Stimulated activated CD8-positive, alpha-beta memory T cell treated with anti-CD3 and anti-CD28 coated beads, Interleukin-12 subunit alpha, Interleukin-12 subunit beta, amount 100 ng/mL, for 24 hours (primary cell): ENCODE results near the gene GNAI2.
"Not testable (repeated sequence)": the region's sequence is repeated elsewhere in the genome, so short reads cannot be mapped to it uniquely, and the experiment has no call there.

Source experiments
- DNase-seq: peaks from one replicate; pipeline ENCODE4 v3.0.0-alpha.2; 2020; ENCODE audit errors: extremely low read depth

GNAI2 gene

DNA sequence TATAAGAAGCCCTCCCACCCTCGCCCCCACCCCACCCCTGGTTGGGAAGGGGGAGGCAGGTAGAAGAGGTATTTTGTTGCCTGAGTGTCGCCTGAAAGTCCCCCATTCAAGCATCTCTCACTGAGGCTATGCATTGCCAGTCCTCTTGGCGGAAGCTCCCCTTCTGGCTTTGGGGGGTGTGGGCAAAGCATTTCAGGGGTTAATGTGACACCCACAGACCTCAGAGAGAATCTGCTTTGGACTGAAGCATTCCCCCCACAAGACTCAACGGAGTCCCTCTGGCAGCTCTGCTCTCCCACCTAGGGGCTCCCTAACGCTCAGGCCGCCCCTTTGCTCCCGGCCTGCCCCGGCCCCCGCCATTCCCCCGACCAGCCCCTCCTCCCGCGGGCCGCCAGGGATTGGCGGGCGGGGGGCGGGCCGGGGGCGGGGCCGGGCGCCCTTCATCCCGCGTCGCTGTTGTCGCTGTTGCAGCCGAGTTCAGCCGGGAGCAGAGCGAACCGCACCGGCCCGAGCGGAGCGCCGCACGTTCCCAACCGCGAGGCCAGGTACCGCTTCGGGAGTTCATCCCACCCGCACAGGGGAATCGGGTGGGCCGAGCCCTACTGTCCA lies 31.1 kb upstream of the GNAI2 start, which contains the start of gene SLC38A3:
TSS of gene SLC38A3 (plus strand) at position 468 of the 609 bp plus-strand sequence. CDS start 8,929 bp downstream, outside the sequence.
- no peak for DNase-seq

DNA sequence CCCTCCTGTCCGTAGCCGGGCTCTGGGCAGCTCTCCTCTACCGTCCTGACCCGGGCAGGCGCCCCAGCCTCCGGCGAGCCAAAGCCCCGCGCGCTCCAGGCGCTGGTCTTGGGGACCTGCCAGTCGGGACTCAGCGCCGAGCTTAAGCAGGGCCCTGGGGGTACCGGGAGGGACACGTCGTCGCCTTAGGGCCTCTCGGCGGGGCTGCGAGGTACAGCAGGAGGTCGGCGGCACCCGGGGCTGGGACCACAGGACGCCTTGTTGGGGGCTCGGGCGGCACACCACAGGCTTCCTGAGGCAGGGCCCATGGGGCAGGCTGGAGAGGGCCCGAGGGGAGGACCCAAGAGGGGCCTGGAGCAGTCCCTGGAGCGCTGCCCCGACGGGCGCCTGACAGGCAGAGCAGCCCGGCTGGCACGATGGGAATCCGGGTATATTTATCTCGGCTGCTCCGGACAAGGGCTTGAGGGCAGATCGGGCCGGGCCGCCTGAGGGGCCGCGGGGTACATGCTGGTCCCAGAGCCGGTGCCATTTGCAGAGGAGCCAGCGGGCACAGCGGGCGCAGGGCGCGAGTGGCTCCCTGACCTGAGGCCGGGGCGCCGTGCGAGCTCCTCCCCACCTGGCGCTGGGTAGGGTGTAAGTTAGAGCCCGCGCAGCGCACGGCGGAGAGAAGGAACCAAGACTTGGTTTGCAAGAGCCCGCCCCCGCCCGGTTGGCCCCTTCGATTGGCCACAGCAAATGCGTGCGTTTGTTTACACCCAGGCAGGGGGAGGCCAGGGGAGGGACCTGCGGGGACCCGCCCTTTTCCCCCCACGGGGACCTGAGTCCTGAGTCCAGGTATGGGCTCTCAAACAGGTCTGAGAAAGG lies 30.4 kb upstream of the GNAI2 start:
- DNase-seq: no peak

DNA sequence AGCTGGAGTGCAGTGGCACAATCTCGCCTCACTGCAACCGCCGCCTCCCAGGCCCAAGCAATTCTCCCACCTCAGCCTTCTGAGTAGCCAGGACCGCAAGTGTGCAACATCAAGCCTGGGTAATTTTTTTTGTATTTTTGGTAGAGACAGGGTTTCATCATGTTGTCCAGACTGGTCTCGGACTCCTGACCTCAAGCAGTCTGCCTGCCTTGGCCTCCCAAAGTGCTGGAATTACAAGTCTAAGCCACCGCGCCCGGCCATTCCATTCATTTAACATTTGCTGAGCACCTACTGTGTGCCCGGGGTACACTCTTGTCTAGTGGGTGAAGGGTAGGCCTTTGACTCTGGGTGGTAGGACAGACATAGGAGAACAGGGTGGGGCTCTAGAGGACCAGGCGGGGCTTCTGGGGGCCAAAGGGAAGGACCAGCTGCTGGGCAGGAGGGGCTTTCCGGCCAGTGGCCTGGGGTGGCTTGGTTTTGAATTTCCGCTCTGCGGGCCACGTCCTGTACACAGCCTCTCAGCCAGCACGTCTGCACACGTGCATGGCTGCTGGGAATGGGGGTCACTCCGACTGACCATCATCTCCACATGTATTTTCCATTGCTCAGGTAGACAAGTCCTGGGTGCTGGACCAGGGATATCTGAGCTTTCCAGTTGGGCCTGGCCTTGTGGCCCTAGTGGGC lies 28.5 kb upstream of the GNAI2 start:
- DNase-seq: no peak

DNA sequence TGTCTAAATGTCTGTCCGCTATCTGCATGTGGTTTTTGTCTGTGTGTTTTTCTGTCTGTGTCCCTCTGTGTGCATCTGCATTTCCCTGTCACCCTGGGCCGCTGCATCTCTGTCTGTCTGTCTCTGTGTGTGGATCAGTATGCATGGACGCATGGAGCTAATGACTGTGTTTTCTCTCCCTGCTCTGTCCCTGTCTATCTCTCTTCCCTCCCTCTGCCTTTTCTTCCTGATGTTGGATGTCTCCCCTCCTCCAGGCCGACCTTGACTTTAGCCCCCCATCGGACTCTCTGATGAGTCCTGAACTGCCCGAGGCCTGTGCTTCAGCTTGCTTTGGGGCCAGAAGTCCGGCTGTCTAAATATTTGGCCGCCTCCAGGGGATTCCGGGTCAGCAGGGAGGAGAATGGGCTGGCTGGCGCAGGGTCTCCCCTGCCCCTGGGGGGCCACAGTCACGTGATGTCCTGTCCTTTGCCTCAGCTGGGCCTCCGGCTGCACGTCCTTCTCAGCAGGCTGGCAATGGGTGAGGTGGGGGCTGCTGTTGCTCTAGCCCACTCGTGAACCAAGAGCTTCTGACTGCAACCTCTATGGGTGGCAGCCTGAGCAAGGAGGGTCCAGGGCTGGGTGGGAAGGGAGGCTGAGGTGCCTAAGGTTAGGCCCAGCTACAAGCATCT lies 27.2 kb upstream of the GNAI2 start:
- DNase-seq: no peak

DNA sequence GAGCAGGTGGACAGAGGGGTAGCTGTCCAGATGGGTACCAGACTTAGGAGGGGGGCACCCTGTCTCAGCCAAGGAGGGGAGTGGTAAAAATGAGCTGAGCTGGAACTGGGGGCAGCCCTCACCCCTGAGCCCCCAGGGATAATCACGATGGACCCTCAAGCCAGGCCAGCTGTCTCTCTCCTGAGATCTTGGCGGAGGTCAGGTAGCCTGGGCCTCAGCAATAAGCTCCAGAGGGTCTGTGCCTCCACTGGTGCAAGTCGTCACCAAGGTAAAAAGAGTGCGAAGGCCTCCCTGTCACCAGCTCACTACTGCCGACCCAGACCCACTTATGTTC lies 25.9 kb upstream of the GNAI2 start:
- DNase-seq: no peak

DNA sequence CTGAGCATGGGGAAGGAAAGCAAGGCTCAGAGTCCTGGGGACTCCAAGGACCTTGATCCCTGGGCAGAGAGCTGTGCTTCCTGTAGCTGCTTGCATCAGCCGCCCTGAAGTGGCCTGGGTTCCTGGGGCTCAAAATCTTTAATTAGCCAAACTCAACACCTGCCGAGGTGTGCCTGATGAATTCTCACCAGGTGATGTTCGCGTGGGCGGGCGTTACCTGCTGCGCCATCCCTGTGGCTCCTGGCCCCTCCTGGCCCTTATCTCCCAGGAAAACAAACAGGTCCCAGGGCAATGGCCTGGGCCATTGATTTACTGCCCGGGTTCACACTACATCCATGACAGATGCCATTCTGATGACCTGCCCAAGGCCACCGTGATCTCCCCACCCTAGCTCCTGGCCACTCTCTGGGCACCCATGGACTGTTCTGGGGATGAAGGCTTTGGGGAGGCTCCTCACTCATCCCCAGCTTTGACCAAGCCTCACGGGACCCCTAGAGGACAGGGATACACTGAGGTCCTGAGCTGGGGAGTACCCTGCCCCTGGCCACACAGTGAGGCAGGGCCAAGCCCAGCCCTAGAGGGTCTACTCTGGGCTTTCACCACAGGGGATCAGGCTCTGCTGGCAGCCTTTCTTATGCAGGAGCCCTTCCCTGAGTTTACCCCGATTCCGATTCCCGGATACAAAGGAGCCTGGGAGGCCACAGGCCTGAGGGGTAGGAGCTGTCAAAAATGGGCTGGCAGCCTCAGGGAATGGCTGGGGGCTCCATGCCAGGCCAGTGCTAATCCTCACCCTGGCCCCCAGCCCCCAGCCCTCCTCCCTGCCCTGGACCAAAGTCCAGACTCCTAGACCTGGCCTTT lies 25.3 kb upstream of the GNAI2 start:
- DNase-seq: no peak

DNA sequence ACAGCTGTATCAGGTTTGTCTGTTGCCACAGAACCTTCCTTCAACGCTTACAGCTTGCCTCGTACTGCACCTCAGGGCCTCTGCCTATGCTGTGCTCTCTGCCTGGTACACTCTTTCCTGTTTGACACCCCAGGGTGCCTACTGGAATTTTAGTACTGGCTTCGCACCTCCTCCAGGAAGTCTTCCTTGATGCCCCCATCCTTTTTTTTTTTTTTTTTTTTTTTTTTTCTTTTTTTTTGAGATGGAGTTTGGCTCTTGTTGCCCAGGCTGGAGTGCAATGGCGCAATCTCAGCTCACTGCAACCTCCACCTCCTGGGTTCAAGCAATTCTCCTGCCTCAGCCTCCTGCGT lies 24.7 kb upstream of the GNAI2 start:
- DNase-seq: not testable (repeated sequence)

DNA sequence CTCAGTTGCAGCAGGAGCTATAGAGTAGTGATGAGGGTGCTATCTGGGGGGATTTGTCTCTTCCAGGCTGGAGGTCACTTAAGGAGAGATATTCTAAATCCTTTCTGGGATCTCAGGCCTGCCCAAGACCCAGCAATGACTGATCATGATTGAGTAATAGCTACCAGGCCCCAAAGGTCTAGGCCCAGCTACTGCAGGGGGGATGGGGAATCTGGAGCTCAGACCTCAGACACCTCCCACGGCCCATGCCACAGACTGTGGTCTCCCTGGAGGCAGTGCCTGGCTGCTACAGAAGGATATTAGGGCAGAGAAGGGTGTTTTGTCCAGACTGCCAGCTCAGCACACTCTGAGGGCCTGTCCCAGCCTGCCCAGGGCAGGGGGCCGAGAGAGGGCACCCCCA lies 24.1 kb upstream of the GNAI2 start:
- no peak for DNase-seq

DNA sequence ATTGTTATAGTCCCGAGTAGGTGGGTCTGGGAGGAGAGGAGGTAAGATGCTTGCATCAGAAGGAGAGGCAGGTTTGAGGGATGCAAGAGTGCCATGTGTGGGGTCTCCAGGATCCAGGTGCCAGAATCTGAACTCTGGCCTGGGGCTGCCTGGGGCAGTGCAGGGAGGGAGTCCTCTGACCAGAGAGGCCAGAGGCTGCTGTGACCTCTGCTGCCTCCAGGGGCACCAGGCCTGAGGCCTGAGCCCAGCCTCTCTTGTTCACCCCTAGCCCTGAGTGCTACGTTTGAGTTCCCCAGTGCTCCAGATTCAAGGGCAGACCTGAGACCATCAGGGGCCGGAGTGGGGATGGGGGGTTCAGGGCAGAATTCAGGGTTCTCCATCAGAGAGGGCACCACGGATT lies 23.5 kb upstream of the GNAI2 start:
- DNase-seq: no peak

DNA sequence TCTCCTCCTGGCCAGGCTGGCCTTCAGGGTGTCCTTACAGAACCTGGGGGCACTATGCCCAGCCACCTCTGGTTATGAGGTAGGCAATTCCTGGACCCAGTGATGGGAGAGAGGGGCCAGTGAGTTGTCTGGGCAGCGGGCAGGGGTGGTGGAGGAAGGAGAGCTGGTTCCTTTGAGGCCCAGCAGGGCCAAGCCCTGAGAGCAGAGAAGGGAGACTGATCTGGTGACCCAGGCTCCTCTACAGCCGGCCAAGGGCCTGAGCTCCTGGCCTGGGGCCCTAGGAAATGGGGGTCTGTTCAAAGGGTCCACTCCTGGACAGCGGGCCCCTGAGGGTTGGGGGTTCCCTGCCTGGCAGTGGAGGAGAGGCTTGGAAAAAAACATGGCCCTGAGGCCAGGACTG lies 23.0 kb upstream of the GNAI2 start:
- no peak for DNase-seq

DNA sequence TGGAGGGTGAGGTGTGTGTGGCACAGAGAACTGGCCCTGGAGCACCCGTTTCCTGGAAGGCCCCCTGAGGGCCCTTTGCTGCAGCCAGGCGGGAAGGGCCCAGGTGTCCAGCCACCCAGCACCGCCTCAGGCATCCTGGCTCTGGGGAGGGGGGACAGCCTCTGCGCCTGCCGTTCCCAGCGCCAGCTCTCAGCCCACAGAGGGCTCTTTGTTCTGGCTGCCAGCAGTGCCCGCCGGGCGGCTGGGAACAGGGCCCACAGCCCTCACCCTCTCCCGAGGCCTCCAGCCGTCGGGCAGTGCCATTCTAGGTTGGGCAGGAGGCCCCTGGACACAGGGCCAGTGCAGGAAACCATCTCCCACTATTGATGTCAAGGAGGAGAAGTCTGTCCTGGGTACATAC lies 22.6 kb upstream of the GNAI2 start:
- no peak for DNase-seq

DNA sequence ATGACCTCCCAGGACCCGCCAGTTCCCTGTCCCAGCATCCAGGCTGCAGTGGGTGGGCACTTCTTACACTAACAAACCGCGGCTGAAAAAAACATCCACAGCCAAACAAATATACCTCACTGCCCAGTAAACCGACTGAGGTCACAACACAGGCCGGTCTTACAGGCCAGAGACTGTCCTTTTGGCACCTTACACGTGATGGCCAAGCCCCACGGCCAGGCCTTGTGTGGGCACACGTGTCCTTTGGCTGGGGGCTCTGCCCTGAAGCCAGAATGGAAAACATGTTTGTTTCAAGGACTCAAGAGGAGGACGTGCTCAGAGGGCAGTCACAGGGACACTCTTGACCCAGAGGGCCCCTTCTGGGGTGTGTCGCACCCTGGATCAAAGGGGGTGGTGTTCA lies 21.2 kb upstream of the GNAI2 start:
- no peak for DNase-seq

DNA sequence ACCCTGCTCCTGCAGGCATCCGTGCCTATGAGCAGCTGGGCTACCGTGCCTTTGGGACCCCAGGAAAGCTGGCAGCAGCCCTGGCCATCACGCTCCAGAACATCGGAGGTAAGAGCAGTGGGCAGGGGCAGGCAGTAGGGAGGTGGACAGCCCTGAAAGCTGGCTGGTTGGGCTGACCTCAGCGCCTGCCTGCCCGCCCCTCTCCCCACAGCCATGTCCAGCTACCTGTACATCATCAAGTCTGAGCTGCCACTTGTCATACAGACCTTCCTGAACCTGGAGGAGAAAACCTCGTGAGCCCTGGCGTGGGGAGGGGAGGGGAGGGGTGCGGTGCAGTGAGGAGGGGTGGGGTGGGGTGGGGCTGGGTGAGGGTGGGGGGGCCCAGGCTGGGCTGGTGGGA lies 20.5 kb upstream of the GNAI2 start:
- DNase-seq: no peak

DNA sequence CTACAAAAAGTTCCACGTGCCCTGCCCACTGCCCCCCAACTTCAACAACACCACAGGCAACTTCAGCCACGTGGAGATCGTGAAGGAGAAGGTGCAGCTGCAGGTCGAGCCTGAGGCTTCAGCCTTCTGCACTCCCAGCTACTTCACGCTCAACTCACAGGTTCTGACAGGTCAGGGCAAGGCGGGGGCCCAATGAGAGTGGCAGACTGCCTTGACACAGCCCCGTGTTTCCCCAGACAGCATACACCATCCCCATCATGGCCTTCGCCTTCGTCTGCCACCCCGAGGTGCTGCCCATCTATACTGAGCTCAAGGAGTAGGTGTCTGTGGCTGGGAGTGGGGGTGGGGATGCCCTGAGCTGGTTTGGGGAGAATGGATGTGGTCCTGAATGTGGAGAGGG lies 18.3 kb upstream of the GNAI2 start:
- no peak for DNase-seq

DNA sequence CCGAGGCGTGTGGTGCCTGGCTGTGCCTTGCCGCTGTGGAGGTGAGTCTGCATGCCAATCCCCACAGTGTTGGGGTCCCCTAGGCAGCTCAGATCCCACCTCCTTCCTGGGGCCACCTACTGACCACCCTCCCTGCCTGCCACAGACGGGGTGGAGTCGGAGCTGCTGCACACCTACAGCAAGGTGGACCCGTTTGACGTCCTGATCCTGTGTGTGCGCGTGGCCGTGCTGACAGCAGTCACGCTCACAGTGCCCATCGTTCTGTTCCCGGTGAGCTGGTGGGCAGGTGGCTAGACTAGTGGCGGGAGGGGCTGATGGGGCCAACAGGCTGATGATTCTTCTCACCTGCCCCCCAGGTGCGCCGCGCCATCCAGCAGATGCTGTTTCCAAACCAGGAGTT lies 17.6 kb upstream of the GNAI2 start:
- DNase-seq: no peak

DNA sequence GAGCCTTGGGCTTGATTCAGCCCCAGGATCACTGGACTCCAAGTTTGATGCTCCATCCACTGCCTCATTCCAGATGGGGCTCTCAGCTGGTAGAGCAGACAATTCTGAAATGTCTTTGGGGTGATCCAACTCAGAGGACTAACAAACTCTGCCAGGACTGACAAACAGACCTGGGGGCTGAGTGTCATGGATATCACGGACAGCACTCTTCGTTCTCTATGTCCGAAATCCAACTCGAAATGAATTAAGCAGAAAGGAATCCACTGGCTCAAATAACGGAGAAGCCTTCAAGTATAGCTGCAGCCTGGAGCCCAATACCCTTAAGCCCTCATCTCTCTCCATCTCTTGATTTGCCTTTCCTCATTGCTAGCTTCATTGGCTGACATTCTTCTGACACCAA lies 16.7 kb upstream of the GNAI2 start:
- DNase-seq: no peak

DNA sequence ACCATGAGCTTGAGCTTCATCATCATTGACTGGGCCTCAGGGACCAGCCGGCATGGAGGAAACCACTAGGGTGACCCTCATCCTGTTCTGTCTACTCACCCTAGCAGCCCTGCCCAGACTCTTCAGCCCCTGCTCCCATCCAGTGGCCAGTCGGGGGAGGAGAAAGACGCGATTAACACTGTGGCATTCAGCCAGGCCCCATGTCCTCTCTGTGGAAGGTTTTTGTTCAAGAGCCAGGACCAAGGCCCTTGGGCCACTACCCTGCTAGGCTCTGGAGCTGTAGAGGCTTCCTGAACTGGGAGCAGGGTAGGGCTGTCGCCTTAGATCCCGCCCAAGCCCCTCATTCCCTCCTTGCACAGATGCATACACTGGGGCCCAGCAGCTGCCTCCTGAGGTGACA lies 15.9 kb upstream of the GNAI2 start:
- DNase-seq: no peak

DNA sequence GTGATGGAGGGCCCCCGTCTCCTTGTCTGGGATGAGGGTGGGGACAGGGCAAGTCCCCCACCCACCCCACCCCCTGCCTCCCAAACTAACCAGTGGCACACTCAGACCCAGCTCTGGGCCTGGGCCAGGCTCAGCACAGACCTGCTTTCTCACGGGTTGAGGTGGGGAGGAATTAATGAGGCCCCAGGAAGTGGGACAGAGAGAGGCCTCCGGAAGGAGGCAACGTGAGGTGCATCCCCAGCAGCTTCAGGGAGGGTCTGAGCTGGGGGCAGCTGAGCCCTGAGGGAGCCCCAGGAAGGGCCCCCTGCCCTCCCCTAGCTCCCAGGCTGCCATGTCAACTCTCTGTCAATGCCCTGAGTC lies 15.0 kb upstream of the GNAI2 start:
- no peak for DNase-seq

DNA sequence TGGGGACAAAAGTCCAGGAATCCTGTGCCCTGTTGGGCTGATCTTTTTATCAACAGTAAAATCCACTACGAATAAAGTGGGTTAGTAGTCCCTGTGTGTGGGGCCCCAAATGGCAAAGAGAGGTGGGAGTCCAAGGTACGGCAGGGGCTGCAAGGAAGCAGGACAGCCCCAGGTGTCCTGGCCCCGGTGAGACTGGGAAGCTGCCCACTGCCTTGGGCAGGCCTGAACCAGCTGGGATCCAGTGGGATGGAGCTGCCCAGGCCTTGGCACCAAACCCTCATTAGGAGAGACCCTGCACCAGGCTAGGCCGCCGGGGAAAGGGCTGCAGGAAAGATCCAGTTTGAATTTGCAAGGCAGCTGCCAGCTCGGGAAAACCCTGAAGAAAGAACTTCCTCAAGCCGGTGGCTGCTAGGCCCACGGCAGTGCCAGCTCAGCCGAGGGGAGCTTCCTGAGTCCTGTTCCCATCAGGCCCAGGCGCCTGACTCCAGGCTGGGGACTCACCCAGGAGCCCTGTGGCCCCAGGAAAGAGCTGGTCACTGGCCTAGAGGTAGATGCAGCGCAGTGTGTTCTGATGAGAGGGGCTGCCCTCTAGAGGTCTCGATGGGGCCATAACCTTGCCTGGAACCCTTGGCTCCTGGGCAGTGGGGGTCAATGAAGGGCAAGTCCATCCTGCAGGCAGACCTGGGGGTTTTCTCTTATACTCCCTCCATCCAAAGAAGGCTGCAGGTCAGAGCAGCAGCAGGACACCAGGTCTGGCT lies 14.4 kb upstream of the GNAI2 start:
- DNase-seq: no peak

DNA sequence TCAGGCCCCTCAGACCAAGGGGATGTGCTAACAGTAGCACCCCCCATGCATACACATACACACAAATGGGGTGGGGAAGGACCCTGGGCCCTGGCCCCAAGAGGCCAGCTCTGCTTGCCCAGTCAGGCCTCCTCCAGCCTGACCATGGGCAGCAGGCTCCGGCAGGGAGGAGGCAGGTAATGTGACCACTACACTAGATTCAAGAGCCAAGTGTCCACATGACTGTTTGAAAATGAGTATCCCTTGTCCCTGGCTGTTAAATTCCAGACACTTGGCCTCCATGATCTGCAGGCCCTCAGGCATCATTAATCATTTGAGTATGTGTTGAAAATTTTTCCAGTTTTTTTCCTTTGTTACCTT lies 13.9 kb upstream of the GNAI2 start:
- no peak for DNase-seq

DNA sequence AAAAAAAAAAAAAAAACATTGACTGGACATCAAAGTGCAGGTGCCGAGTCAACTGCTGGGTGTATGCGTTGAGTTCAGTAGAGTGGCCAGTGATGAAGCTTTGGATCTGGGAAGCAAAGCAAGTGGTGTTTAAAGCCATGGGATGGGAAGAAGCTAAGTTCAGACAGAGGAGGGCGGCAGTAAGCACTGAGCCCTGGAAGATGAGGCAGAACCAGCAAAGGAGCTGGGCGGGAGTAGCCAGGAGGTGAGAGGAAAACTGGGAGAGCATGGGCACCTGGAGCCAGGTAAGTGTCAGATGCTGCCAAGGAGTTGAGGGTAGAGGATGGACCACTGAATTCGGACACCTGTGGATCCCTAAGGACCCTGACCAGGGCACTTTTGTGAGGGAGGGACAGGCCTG lies 11.4 kb upstream of the GNAI2 start:
- no peak for DNase-seq
